ENCODE data around the gene TTLL11.

GRCh38 chr9:121859646-121860045, 233.5 kb downstream of the TTLL11 start:
- TF ChIP-seq, protein P1, sequence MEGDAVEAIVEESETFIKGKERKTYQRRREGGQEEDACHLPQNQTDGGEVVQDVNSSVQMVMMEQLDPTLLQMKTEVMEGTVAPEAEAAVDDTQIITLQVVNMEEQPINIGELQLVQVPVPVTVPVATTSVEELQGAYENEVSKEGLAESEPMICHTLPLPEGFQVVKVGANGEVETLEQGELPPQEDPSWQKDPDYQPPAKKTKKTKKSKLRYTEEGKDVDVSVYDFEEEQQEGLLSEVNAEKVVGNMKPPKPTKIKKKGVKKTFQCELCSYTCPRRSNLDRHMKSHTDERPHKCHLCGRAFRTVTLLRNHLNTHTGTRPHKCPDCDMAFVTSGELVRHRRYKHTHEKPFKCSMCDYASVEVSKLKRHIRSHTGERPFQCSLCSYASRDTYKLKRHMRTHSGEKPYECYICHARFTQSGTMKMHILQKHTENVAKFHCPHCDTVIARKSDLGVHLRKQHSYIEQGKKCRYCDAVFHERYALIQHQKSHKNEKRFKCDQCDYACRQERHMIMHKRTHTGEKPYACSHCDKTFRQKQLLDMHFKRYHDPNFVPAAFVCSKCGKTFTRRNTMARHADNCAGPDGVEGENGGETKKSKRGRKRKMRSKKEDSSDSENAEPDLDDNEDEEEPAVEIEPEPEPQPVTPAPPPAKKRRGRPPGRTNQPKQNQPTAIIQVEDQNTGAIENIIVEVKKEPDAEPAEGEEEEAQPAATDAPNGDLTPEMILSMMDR (conservative IDR thresholded peaks at IDR 0.05), result no peak
- no peak for TF ChIP-seq EZH2 (IDR thresholded peaks at IDR 0.05; ENCODE audit: low read depth)

Data from PC-9 (cell line).